Nephron progenitor cell (in vitro differentiated cells): ENCODE data around the gene TECR.

Source experiments
- DNase-seq: peaks from one replicate; pipeline ENCODE4 v3.0.0; 2021
- H3K27ac Mint-ChIP-seq: 2 replicates; pipeline ENCODE4 v1.8.0; 2021; ENCODE audit warnings: mild to moderate bottlenecking, moderate library complexity, mixed read lengths
- H3K27me3 Mint-ChIP-seq: 2 replicates; pipeline ENCODE4 v1.8.0; 2021; ENCODE audit warnings: mild to moderate bottlenecking, low read depth, mixed read lengths; ENCODE audit not compliant: poor library complexity
- H3K36me3 Mint-ChIP-seq: 2 replicates; pipeline ENCODE4 v1.8.0; 2021; ENCODE audit warnings: low read depth, mixed read lengths
- H3K4me1 Mint-ChIP-seq: 2 replicates; pipeline ENCODE4 v1.8.0; 2021; ENCODE audit warnings: mixed read lengths
- H3K4me3 Mint-ChIP-seq: 2 replicates; pipeline ENCODE4 v1.8.0; 2021; ENCODE audit warnings: mild to moderate bottlenecking, moderate library complexity, mixed read lengths
- H3K9me3 Mint-ChIP-seq: 2 replicates; pipeline ENCODE4 v1.8.0; 2021; ENCODE audit warnings: mild to moderate bottlenecking, moderate library complexity, mixed read lengths
- CTCF ChIP-seq: fragments of 200-600 bp; sonication (generic); IDR thresholded peaks from 2 replicates; pipeline ENCODE4 v1.5.0; 2021; ENCODE audit warnings: antibody characterized with exemption

Gene TECR

GRCh38 chr19:14571695-14572490 is 42.5 kb downstream of the TECR start, which contains the start of gene NDUFB7:
Gene NDUFB7 (minus strand): TSS chr19:14572066. CDS start chr19:14572000, 66 bp downstream.
- Mint-ChIP-seq H3K27me3 (peaks cover 5% of the 10 kb centered on the region), H3K27ac (no peak within 1 kb of the TSS), H3K9me3 (no peaks in the 10 kb centered on the region), H3K4me1 (peaks cover 36% of the 10 kb centered on the region), H3K4me3 (peak within 1 kb of the TSS; percentile 97), H3K36me3 (peaks cover 5% of the 10 kb centered on the region)
- peak; percentile 83 for DNase-seq
- TF ChIP-seq CTCF: peak; percentile 64

DNA sequence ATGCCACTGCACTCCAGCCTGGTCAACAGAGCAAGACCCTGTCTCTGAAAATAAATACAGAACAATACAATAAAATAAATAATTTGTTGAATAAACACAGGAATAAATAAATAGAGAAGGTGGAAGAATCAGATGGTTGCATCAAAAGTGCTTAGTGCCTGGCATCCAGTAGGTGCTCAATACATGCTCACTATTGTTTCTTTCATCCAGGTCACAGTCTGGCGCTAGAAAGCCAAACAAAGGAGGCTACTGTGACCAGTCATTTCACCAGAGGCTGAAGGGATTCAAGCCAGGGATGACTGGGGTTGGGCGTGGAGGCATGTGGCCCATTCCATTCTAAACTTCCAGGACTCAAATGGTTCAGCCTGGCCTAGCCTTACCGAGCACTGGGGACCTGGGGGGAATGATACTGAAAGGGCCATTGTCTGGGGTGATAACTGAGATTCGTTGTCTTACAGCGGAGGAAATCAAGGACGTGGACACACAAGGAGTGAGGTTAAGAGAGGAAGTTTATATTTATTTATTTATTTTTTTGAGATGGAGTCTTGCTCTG is 46.1 kb downstream of the TECR start:
- Mint-ChIP-seq H3K36me3 (no peaks in the 10 kb centered on the region), H3K4me1 (peaks cover 26% of the 10 kb centered on the region), H3K27ac (no peak overlapping the region), H3K9me3 (no peaks in the 10 kb centered on the region), H3K4me3 (no peak overlapping the region), H3K27me3 (peaks cover 9% of the 10 kb centered on the region)
- TF ChIP-seq CTCF: no peak
- no peak for DNase-seq

DNA sequence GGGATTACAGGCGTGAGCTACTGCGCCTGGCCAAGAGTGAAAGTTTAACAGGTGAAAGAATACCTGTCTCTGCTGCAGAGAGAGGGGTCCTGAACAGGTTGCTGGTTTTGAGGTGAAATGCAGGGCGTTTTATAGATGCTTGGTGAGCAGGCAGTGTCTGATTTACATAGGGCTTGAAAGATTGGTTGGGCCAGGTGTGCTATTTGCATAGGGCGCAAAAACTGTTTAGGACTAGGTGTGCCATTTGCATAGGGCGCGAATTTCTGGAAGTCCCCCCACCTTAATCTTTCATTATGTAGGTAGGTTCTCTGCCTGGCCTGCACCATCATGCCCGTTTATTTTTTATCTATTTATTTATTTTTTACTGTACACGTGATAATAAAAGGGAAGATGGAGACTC is 47.0 kb downstream of the TECR start:
- no peak for TF ChIP-seq CTCF
- Mint-ChIP-seq H3K9me3 (no peaks in the 10 kb centered on the region), H3K27ac (no peak overlapping the region), H3K27me3 (peaks cover 9% of the 10 kb centered on the region), H3K36me3 (no peaks in the 10 kb centered on the region), H3K4me1 (peaks cover 18% of the 10 kb centered on the region), H3K4me3 (no peak overlapping the region)
- DNase-seq: no peak

GRCh38 chr19:14577264-14577663 is 47.9 kb downstream of the TECR start:
- Mint-ChIP-seq H3K4me1 (peaks cover 11% of the 10 kb centered on the region), H3K9me3 (no peaks in the 10 kb centered on the region), H3K27ac (no peak overlapping the region), H3K27me3 (peaks cover 9% of the 10 kb centered on the region), H3K4me3 (no peak overlapping the region), H3K36me3 (no peaks in the 10 kb centered on the region)
- TF ChIP-seq CTCF: no peak
- DNase-seq: no peak

- Mint-ChIP-seq H3K4me3 (no peak overlapping the region), H3K36me3 (no peaks in the 10 kb centered on the region), H3K27ac (no peak overlapping the region), H3K4me1 (peaks cover 11% of the 10 kb centered on the region), H3K9me3 (no peaks in the 10 kb centered on the region), H3K27me3 (peaks cover 13% of the 10 kb centered on the region)
- DNase-seq: no peak
- TF ChIP-seq CTCF: no peak
These were observed 48.6 kb downstream of the TECR start for GRCh38 chr19:14577885-14578427.
